ENCODE results near the gene LNX1.

The LNX1 gene

DNA sequence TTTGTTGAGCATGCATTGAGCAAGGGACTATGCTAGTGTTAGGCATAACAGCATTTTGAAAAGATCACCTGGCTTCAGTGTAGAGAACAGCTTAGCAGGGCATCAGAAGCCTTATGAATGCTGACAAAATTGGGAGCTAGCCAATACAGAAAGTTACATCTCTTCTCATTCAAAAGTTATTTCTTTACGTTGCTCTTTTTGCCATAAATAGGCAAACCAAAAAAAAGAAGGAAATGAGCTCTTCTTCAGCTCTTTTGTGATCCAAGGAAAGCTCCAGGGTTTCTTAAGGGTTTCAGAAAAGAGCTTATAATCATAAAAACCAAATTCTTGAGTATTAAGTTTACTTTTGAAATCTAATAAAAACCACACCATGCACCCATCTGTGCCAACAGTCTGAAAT, 35.2 kb upstream of the LNX1 start:
- DNase-seq (ENCODE audit: extremely low read depth, low read depth): no peak

DNA sequence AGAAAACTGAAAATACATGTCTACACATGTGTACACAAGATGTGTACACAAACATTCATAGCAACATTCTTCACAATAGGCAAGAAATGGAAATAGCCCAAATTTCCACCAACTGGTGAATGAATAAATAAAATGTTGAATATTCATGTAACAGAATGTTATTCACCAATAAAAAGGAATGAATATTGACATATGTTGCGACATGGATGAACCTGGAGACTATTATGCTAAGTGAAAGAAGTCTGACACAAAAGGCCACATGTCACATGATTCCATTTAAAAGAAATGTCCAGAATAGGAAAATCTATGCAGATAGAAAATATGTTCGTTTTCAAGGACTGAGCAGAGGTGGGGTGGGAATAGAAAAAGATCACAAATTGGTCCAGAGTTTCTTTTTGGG, 34.6 kb upstream of the LNX1 start:
- no peak for DNase-seq (ENCODE audit: extremely low read depth, low read depth)
- TF ChIP-seq, protein P1, sequence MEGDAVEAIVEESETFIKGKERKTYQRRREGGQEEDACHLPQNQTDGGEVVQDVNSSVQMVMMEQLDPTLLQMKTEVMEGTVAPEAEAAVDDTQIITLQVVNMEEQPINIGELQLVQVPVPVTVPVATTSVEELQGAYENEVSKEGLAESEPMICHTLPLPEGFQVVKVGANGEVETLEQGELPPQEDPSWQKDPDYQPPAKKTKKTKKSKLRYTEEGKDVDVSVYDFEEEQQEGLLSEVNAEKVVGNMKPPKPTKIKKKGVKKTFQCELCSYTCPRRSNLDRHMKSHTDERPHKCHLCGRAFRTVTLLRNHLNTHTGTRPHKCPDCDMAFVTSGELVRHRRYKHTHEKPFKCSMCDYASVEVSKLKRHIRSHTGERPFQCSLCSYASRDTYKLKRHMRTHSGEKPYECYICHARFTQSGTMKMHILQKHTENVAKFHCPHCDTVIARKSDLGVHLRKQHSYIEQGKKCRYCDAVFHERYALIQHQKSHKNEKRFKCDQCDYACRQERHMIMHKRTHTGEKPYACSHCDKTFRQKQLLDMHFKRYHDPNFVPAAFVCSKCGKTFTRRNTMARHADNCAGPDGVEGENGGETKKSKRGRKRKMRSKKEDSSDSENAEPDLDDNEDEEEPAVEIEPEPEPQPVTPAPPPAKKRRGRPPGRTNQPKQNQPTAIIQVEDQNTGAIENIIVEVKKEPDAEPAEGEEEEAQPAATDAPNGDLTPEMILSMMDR (IDR thresholded peaks at IDR 0.05; ENCODE audit: low read depth, low read length): no peak

More for the DNA sequence above, 35.2 kb upstream of the LNX1 start:
- TF ChIP-seq, protein P1 (IDR thresholded peaks at IDR 0.05; ENCODE audit: low read depth, low read length): no peak

DNA sequence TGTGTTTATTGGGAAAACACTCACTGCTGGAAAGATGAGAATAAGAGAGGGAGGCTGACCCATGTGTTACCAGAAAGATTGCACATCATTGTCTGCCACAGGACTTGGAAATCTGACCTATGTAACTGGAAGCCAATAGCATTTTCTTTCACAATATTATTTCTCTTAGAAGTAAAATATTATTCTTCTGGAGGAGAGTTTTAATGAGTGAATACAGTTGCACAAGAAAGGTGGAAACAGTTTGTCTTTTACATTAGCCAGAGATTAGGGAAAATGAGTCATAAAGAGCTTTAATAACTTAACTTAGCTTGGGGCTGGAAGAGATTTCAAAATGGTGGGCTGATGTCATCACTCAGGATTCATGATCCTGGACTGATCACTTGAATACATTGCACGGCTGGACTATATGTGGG, 31.5 kb upstream of the LNX1 start:
- peak; percentile 74 for DNase-seq (ENCODE audit: extremely low read depth, low read depth)
- TF ChIP-seq, protein P1 (IDR thresholded peaks at IDR 0.05; ENCODE audit: low read depth, low read length): no peak

DNA sequence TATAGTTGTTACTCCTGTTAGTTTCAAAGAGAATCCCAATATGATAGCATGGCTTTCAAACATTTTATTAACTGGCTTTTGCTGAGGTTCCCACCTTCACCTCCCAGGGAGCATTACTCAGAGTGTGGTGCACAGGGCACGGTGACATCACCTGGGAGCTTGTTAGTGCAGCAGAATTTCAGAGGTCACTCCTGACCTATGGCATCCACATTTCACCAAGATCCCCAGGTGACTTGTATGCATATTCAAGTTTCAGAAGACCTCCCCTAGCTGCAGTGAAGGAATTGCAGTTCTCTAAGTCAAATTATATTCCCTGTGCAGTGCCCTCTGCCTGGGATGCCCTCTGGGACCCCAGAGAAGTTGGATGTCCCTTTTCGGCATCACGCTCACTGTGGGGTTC, 29.7 kb upstream of the LNX1 start:
- no peak for DNase-seq (ENCODE audit: extremely low read depth, low read depth)
- TF ChIP-seq, protein P1 (IDR thresholded peaks at IDR 0.05; ENCODE audit: low read depth, low read length): no peak

- no peak for DNase-seq (ENCODE audit: extremely low read depth, low read depth)
- TF ChIP-seq, protein P1 (IDR thresholded peaks at IDR 0.05; ENCODE audit: low read depth, low read length): no peak
These were observed 28.1 kb upstream of the LNX1 start for GRCh38 chr4:53619431-53619830.

- TF ChIP-seq, protein P1 (IDR thresholded peaks at IDR 0.05; ENCODE audit: low read depth, low read length): no peak
- DNase-seq (ENCODE audit: extremely low read depth, low read depth): no peak
These were observed 27.0 kb upstream of the LNX1 start for GRCh38 chr4:53618321-53618720.

DNA sequence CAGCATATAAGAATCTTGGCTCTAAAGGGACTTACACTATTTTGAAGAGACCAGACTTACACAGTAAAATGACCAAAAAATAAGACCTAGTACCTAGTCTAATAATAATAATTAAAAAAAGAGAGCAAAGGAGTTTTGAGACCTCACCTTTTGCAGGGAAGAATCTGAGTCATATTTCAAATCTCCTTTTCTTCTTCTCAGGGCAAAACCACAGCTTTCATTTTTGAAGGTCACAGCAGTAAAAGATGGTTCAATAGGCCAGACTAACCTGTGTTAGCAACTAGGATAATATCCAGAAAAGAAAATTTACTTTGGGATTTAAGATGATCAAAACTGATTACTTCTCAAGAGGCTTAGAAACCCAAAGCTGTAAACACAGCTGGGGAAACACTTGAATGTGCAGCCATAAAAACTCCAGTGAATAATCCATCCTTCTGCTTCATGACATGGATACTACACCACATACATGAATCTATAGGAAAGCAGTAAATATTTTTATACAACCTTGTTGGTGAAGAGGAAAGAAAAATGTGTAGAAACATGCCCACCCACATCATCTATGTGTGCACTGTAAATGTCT, 25.9 kb upstream of the LNX1 start:
- no peak for DNase-seq (ENCODE audit: extremely low read depth, low read depth)
- TF ChIP-seq, protein P1 (IDR thresholded peaks at IDR 0.05; ENCODE audit: low read depth, low read length): no peak

Measured in AG09319 (cell line).